Astrocyte of the cerebellum (primary cell): ENCODE results near the gene EVI5L.
A peak's percentile ranks its signal among the peaks of the same experiment; 100 is the strongest.

ENCODE experiments used
- DNase-seq: peaks from one replicate; pipeline ENCODE4 v3.0.0-alpha.2; 2011; ENCODE audit warnings: low read depth
- H3K4me3 ChIP-seq: 2 replicates; pipeline ENCODE4 v1.5.1; 2011; ENCODE audit warnings: mild to moderate bottlenecking, low read depth, low read length, moderate library complexity
- CTCF ChIP-seq: IDR thresholded peaks from 2 replicates; pipeline ENCODE4 v1.5.1; 2012; ENCODE audit warnings: low read length, low read depth, moderate library complexity, mild to moderate bottlenecking; ENCODE audit errors: missing control alignments
- in situ Hi-C: cut with HindIII; loops from 2 replicates; pipeline ENCODE4 v1.10.0; 2017; ENCODE audit warnings: low sequenced_read_pairs

The EVI5L gene

GRCh38 chr19:7867092-7867844, 37.2 kb downstream of the EVI5L start:
- in situ Hi-C loops, result no loop called here
- no peak for DNase-seq

GRCh38 chr19:7868326-7868670, 38.3 kb downstream of the EVI5L start:
- in situ Hi-C loops, result no loop called here
- no peak for TF ChIP-seq CTCF
- H3K4me3 ChIP-seq, result no peak overlapping the region
- no peak for DNase-seq

More at GRCh38 chr19:7867092-7867844, 37.2 kb downstream of the EVI5L start:
- no peak for TF ChIP-seq CTCF
- no peak overlapping the region for H3K4me3 ChIP-seq

- in situ Hi-C loops, result no loop called here
- peak overlapping the region; percentile 19 for H3K4me3 ChIP-seq
- no peak for DNase-seq
- TF ChIP-seq CTCF, result peak; percentile 41
These were observed 38.8 kb downstream of the EVI5L start for GRCh38 chr19:7868671-7869452.

GRCh38 chr19:7869453-7869909, 39.5 kb downstream of the EVI5L start:
- H3K4me3 ChIP-seq, result peak overlapping the region; percentile 19
- TF ChIP-seq CTCF, result no peak
- no peak for DNase-seq
- in situ Hi-C loops, result no loop called here

- TF ChIP-seq CTCF, result no peak
- H3K4me3 ChIP-seq, result peak overlapping the region; percentile 19
- in situ Hi-C loops, result no loop called here
- no peak for DNase-seq
These were observed 40.0 kb downstream of the EVI5L start for GRCh38 chr19:7869910-7870511.

GRCh38 chr19:7870571-7871436, 40.8 kb downstream of the EVI5L start:
- no peak overlapping the region for H3K4me3 ChIP-seq
- DNase-seq, result no peak
- in situ Hi-C loops, result no loop called here
- no peak for TF ChIP-seq CTCF
